H9 (cell line): ENCODE measurements around the gene CFAP161. TPM values are rescaled to one million over a fixed set of nuclear protein-coding genes. Genes with fewer than 3 reads are reported as not detected.

Experiments
- DNase-seq: peaks from one replicate; pipeline ENCODE4 v3.0.0-alpha.2; 2017
- H2AFZ ChIP-seq: one replicate; pipeline ENCODE4 v1.6.1; 2013; ENCODE audit warnings: mild to moderate bottlenecking, low read length, control low read depth, moderate library complexity
- H2AK5ac ChIP-seq: 2 replicates; pipeline ENCODE4 v1.6.1; 2013; ENCODE audit warnings: low read length, control low read depth, mixed read lengths; ENCODE audit not compliant: insufficient read length
- H2BK120ac ChIP-seq: one replicate; pipeline ENCODE4 v1.6.1; 2013; ENCODE audit warnings: low read depth, mild to moderate bottlenecking, low read length, control low read depth, inconsistent platforms; ENCODE audit not compliant: poor library complexity, severe bottlenecking
- H2BK12ac ChIP-seq: 2 replicates; pipeline ENCODE4 v1.6.1; 2013; ENCODE audit warnings: low read length, control low read depth, mixed read lengths, low read depth; ENCODE audit not compliant: insufficient read length
- H2BK15ac ChIP-seq: 2 replicates; pipeline ENCODE4 v1.6.1; 2013; ENCODE audit warnings: low read depth, low read length, control low read depth
- H2BK20ac ChIP-seq: one replicate; pipeline ENCODE4 v1.6.1; 2013; ENCODE audit warnings: low read depth, mild to moderate bottlenecking, low read length, control low read depth, inconsistent platforms; ENCODE audit not compliant: poor library complexity, severe bottlenecking
- H2BK5ac ChIP-seq: 2 replicates; pipeline ENCODE4 v1.6.1; 2013; ENCODE audit warnings: low read length, control low read depth, mixed read lengths; ENCODE audit not compliant: insufficient read length
- H3K14ac ChIP-seq: 2 replicates; pipeline ENCODE4 v1.6.1; 2013; ENCODE audit warnings: low read length, control low read depth; ENCODE audit not compliant: insufficient read depth
- H3K18ac ChIP-seq: 2 replicates; pipeline ENCODE4 v1.6.1; 2013; ENCODE audit warnings: low read depth, mild to moderate bottlenecking, mixed read lengths, low read length, control low read depth; ENCODE audit not compliant: insufficient read length
- H3K23ac ChIP-seq: 2 replicates; pipeline ENCODE4 v1.6.1; 2013; ENCODE audit warnings: low read length, control low read depth, mixed read lengths, low read depth; ENCODE audit not compliant: insufficient read length
- H3K23me2 ChIP-seq: 2 replicates; pipeline ENCODE4 v1.6.1; 2013; ENCODE audit warnings: low read depth, mild to moderate bottlenecking, mixed read lengths, low read length, control low read depth; ENCODE audit not compliant: insufficient read length, poor library complexity, severe bottlenecking
- H3K27ac ChIP-seq: 2 replicates; pipeline ENCODE4 v1.5.1; 2013; ENCODE audit warnings: low read length, control low read depth, mixed read lengths, low read depth; ENCODE audit not compliant: insufficient read length
- H3K27me3 ChIP-seq: 2 replicates; pipeline ENCODE4 v1.6.1; 2013; ENCODE audit warnings: low read length, control low read depth, inconsistent platforms; ENCODE audit not compliant: insufficient read depth
- H3K4ac ChIP-seq: 2 replicates; pipeline ENCODE4 v1.6.1; 2013; ENCODE audit warnings: low read depth, mild to moderate bottlenecking, control low read depth, inconsistent platforms, low read length, moderate library complexity
- H3K4me1 ChIP-seq: 2 replicates; pipeline ENCODE4 v1.6.1; 2013; ENCODE audit warnings: low read length, control low read depth, inconsistent platforms; ENCODE audit not compliant: insufficient read depth
- H3K4me2 ChIP-seq: 2 replicates; pipeline ENCODE4 v1.6.1; 2013; ENCODE audit warnings: low read length, control low read depth, mixed read lengths; ENCODE audit not compliant: insufficient read length, insufficient read depth
- H3K56ac ChIP-seq: 2 replicates; pipeline ENCODE4 v1.6.1; 2013; ENCODE audit warnings: low read depth, mild to moderate bottlenecking, mixed read lengths, low read length, control low read depth; ENCODE audit not compliant: insufficient read length
- H3K79me1 ChIP-seq: 2 replicates; pipeline ENCODE4 v1.6.1; 2013; ENCODE audit warnings: low read depth, mild to moderate bottlenecking, moderate library complexity, low read length, control low read depth, inconsistent platforms; ENCODE audit not compliant: insufficient read depth, poor library complexity, severe bottlenecking
- H3K79me2 ChIP-seq: 2 replicates; pipeline ENCODE4 v1.6.1; 2013; ENCODE audit warnings: low read length, control low read depth, inconsistent platforms; ENCODE audit not compliant: insufficient read depth
- H3K9ac ChIP-seq: 2 replicates; pipeline ENCODE4 v1.6.1; 2013; ENCODE audit warnings: low read length, control low read depth, mixed read lengths; ENCODE audit not compliant: insufficient read length; ENCODE audit errors: extremely low read depth
- H3K9me3 ChIP-seq: one replicate; pipeline ENCODE4 v1.6.1; 2013; ENCODE audit warnings: low read depth, low read length, inconsistent platforms; ENCODE audit not compliant: control insufficient read depth
- H3T11ph ChIP-seq: one replicate; pipeline ENCODE4 v1.6.1; 2013; ENCODE audit warnings: mild to moderate bottlenecking, low read length, control low read depth, inconsistent platforms
- H4K20me1 ChIP-seq: one replicate; pipeline ENCODE4 v1.6.1; 2013; ENCODE audit not compliant: control insufficient read depth, insufficient read length, insufficient read depth
- H4K5ac ChIP-seq: 2 replicates; pipeline ENCODE4 v1.6.1; 2013; ENCODE audit warnings: low read depth, mild to moderate bottlenecking, mixed read lengths, low read length, control low read depth; ENCODE audit not compliant: insufficient read length
- H4K8ac ChIP-seq: replicated peaks from 2 replicates; pipeline ENCODE4 v1.6.1; 2013; ENCODE audit warnings: low read length, control low read depth, mixed read lengths, low read depth; ENCODE audit not compliant: insufficient read length
- H4K91ac ChIP-seq: 2 replicates; pipeline ENCODE4 v1.6.1; 2013; ENCODE audit warnings: low read depth, mild to moderate bottlenecking, moderate library complexity, mixed read lengths, low read length, control low read depth; ENCODE audit not compliant: insufficient read length
- H3K27ac Mint-ChIP-seq, 3 experiments: 2 replicates in 2 of 3; 3 replicates in 1 of 3; pipeline ENCODE4 v1.8.0; 2020 to 2021; ENCODE audit warnings: mixed read lengths in 3 of 3, mild to moderate bottlenecking in 1 of 3, moderate library complexity in 1 of 3
- H3K27me3 Mint-ChIP-seq: 2 replicates; pipeline ENCODE4 v1.8.0; 2021; ENCODE audit warnings: low read depth, mild to moderate bottlenecking, moderate library complexity, mixed read lengths
- H3K36me3 Mint-ChIP-seq, 3 experiments: 2 replicates in 2 of 3; 3 replicates in 1 of 3; pipeline ENCODE4 v1.8.0; 2020 to 2021; ENCODE audit warnings: low read depth in 3 of 3, mixed read lengths in 3 of 3; ENCODE audit not compliant: insufficient read depth in 1 of 3
- H3K4me1 Mint-ChIP-seq, 2 experiments: 2 replicates each; pipeline ENCODE4 v1.8.0; 2020; ENCODE audit warnings: mixed read lengths in 2 of 2
- H3K4me3 Mint-ChIP-seq, 2 experiments: 2 replicates in 1 of 2; 3 replicates in 1 of 2; pipeline ENCODE4 v1.8.0; 2020 to 2021; ENCODE audit warnings: mild to moderate bottlenecking in 2 of 2, mixed read lengths in 2 of 2, moderate library complexity in 1 of 2
- H3K9me3 Mint-ChIP-seq, 2 experiments: 2 replicates in 1 of 2; 3 replicates in 1 of 2; pipeline ENCODE4 v1.8.0; 2020; ENCODE audit warnings: mild to moderate bottlenecking in 2 of 2, mixed read lengths in 2 of 2, moderate library complexity in 1 of 2
- WGBS: extraction: QIAGEN DNeasy Blood & Tissue Kit; methylation state at CpG from one replicate; pipeline ENCODE4 v1.1.7; 2013; ENCODE audit warnings: missing lambda C conversion rate, low lambda C conversion rate, mixed read lengths; ENCODE audit not compliant: insufficient read length; ENCODE audit errors: extremely low coverage; 5-methylcytosine and 5-hydroxymethylcytosine counted together
- total RNA-seq: library from RNA; stranded (reverse); gene quantifications from 2 replicates; pipeline ENCODE4 v1.2.1, GENCODE V29; 2021
- TF ChIP-seq, protein P1 (sequence below): fragments of 200-600 bp; sonication (generic); conservative IDR thresholded peaks from 3 replicates; pipeline ENCODE4 v1.8.0; 2021; ENCODE audit warnings: antibody characterized with exemption, mild to moderate bottlenecking

The CFAP161 gene
- total RNA-seq, 1 experiment from 2014 or later = 0.24 TPM

DNA sequence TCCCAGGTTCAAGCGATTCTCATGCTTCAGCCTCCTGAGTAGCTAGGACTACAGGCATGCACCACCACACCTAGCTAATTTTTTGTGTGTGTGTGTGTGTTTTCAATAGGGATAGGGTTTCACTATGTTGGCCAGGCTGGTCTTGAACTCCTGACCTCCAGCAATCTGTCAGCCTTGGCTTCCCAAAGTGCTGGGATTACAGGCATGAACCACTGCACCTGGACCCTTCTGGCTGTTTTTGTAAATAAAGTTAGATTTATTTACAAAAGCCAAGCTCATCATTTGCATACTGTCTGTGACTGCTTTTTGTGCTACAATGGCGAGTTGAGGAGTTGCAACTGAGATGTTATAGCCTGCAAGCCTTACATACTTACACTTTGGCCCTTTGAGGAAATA, 34.1 kb downstream of the CFAP161 start:
- peaks cover 22% of the 10 kb centered on the region for H3K27me3 Mint-ChIP-seq
- H3K79me1 ChIP-seq = no peaks in the 10 kb centered on the region
- H3K4me3 Mint-ChIP-seq = no peak overlapping the region
- no peak overlapping the region for H4K8ac ChIP-seq
- no peak overlapping the region for H2AFZ ChIP-seq
- H3K27ac Mint-ChIP-seq = no peak overlapping the region
- no peaks in the 10 kb centered on the region for H4K20me1 ChIP-seq
- no peak overlapping the region for H3K9ac ChIP-seq
- no peaks in the 10 kb centered on the region for H3K23me2 ChIP-seq
- H3K14ac ChIP-seq = no peak overlapping the region
- H3K27me3 ChIP-seq = no peaks in the 10 kb centered on the region
- H3K4me1 ChIP-seq = no peaks in the 10 kb centered on the region
- DNase-seq = no peak
- H3K79me2 ChIP-seq = no peaks in the 10 kb centered on the region
- TF ChIP-seq, protein P1, sequence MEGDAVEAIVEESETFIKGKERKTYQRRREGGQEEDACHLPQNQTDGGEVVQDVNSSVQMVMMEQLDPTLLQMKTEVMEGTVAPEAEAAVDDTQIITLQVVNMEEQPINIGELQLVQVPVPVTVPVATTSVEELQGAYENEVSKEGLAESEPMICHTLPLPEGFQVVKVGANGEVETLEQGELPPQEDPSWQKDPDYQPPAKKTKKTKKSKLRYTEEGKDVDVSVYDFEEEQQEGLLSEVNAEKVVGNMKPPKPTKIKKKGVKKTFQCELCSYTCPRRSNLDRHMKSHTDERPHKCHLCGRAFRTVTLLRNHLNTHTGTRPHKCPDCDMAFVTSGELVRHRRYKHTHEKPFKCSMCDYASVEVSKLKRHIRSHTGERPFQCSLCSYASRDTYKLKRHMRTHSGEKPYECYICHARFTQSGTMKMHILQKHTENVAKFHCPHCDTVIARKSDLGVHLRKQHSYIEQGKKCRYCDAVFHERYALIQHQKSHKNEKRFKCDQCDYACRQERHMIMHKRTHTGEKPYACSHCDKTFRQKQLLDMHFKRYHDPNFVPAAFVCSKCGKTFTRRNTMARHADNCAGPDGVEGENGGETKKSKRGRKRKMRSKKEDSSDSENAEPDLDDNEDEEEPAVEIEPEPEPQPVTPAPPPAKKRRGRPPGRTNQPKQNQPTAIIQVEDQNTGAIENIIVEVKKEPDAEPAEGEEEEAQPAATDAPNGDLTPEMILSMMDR = no peak
- no peak overlapping the region for H3K4ac ChIP-seq
- no peak overlapping the region for H3T11ph ChIP-seq
- H3K18ac ChIP-seq = no peak overlapping the region
- no peak overlapping the region for H2AK5ac ChIP-seq
- no peak overlapping the region for H4K5ac ChIP-seq
- H3K9me3 ChIP-seq = no peaks in the 10 kb centered on the region
- no peaks in the 10 kb centered on the region for H3K4me1 Mint-ChIP-seq
- no CpG with 5 or more reads among the region's 2 CpGs for WGBS
- no peak overlapping the region for H4K91ac ChIP-seq
- no peaks in the 10 kb centered on the region for H3K9me3 Mint-ChIP-seq
- no peak overlapping the region for H2BK120ac ChIP-seq
- H3K4me2 ChIP-seq = no peak overlapping the region
- H3K56ac ChIP-seq = no peak overlapping the region
- no peak overlapping the region for H2BK5ac ChIP-seq
- H3K23ac ChIP-seq = no peak overlapping the region
- no peak overlapping the region for H2BK12ac ChIP-seq
- H2BK15ac ChIP-seq = no peak overlapping the region
- no peak overlapping the region for H2BK20ac ChIP-seq
- no peak overlapping the region for H3K27ac ChIP-seq
- H3K36me3 Mint-ChIP-seq = no peaks in the 10 kb centered on the region
